Tibial nerve (tissue), 4 donors: ENCODE results near the gene S100A16.

Source experiments
- EP300 ChIP-seq, 2 donors: sonication (generic); formaldehyde crosslinking; IDR thresholded peaks; one replicate each; pipeline ENCODE4 v1.6.1; 2017; ENCODE audit warnings: antibody characterized with exemption in 2 of 2, mild to moderate bottlenecking in 1 of 2
- POLR2A ChIP-seq, 2 donors: fragments of 450-650 bp; IDR thresholded peaks; one replicate each; pipeline ENCODE4 v1.6.1; 2017; ENCODE audit warnings: antibody characterized with exemption in 2 of 2, mild to moderate bottlenecking in 2 of 2, moderate library complexity in 2 of 2
- TF ChIP-seq, protein P1 (sequence below), 5 experiments: fragments of 200-600 bp in 3 of 5; fragments of 450-650 bp in 2 of 5; sonication (generic) in 3 of 5; IDR thresholded peaks; one replicate each; pipeline ENCODE4 v1.5.1; 2016 to 2019; ENCODE audit warnings: antibody characterized with exemption in 5 of 5, mild to moderate bottlenecking in 3 of 5, moderate library complexity in 2 of 5

DNA sequence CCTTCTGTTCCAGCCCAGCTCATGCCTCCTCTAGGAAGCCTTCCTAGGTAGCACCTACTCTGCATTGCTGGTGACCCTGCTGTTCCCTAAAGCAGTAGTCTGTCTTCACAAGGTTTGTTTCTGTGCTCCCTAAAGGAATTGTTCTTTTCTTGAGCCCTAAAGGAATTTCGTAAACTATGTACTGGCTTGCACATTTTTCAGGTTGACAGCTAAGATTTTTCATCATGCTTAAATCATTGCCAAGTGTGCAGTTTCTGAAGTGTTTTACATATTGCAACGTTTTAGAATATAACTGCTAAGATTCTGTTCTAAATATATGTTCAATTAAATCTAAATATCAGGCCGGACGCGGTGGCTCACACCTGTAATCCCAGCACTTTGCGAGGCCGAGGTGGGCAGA is 13.1 kb downstream of the S100A16 start:
- TF ChIP-seq, protein P1, sequence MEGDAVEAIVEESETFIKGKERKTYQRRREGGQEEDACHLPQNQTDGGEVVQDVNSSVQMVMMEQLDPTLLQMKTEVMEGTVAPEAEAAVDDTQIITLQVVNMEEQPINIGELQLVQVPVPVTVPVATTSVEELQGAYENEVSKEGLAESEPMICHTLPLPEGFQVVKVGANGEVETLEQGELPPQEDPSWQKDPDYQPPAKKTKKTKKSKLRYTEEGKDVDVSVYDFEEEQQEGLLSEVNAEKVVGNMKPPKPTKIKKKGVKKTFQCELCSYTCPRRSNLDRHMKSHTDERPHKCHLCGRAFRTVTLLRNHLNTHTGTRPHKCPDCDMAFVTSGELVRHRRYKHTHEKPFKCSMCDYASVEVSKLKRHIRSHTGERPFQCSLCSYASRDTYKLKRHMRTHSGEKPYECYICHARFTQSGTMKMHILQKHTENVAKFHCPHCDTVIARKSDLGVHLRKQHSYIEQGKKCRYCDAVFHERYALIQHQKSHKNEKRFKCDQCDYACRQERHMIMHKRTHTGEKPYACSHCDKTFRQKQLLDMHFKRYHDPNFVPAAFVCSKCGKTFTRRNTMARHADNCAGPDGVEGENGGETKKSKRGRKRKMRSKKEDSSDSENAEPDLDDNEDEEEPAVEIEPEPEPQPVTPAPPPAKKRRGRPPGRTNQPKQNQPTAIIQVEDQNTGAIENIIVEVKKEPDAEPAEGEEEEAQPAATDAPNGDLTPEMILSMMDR (IDR thresholded peaks at IDR 0.05): no peak
- TF ChIP-seq POLR2A (IDR thresholded peaks at IDR 0.05) (no peak), EP300 (IDR thresholded peaks at IDR 0.05) (no peak)
